ENCODE results near the gene ZSCAN23. TPM values are rescaled to one million over a fixed set of nuclear protein-coding genes. Genes with fewer than 3 reads are reported as not detected.

Gene ZSCAN23
- not detected in 5 replicates for total RNA-seq (2022; extraction: Qiagen RNA extraction; ENCODE audit: low read depth)

DNA sequence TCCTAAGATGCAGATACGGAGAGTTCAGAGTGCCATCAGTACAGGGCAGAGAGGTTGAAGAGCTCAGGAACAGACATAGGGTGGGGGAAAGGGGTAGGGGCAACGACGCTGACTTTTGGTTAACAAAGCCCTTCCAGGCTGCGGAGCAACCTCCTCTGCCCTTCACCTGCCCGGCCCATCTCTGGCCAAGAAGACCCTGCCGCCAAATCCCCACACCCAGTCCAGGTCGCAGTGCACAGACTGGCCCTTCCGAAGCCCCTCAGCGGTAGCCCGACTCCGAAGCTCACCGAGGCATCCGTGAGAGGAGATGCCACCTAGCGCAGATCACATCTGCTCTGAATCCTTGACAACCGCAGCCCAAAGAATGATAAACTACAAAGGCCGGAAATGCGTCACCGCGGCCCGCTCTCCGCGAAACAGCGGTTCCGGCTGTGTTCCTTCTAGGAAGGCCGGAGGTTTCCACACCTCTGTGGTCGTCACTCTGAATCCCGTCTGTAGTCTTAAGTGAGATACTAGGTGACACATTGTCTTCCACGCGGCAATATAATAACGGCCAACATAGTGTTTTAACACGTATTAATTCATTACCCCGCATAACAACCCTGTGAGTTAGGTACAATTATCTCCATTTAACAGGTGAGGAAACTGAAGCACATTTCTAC lies at the start of gene ZSCAN23:
TSS of gene ZSCAN23 (minus strand) at position 380 of the 662 bp plus-strand sequence. CDS start 7,225 bp downstream, outside the sequence.

GRCh38 chr6:28399350-28400121 lies 43.8 kb downstream of the ZSCAN23 start, which contains the start of gene ZSCAN12:
TSS of gene ZSCAN12 (minus strand) at chr6:28399747. CDS start at chr6:28398405, 1,342 bp downstream.

Other genes with a start within 250 kb of the ZSCAN23 start
- 5.4 to 8.8 TPM (median 7.6 TPM) in 5 replicates for gene ZSCAN9, start 218.2 kb downstream of the ZSCAN23 start, total RNA-seq (2022; extraction: Qiagen RNA extraction; ENCODE audit: low read depth)
- gene ZKSCAN4, start 191.2 kb downstream of the ZSCAN23 start, total RNA-seq (2022; extraction: Qiagen RNA extraction; ENCODE audit: low read depth): 2.2 to 3.0 TPM (median 2.5 TPM) in 5 replicates
- gene NKAPL, start 184.2 kb downstream of the ZSCAN23 start, total RNA-seq (2022; extraction: Qiagen RNA extraction; ENCODE audit: low read depth): not detected in 5 replicates
- 4.2 to 6.9 TPM (median 5.0 TPM) in 5 replicates for gene ZSCAN26, start 176.3 kb downstream of the ZSCAN23 start, total RNA-seq (2022; extraction: Qiagen RNA extraction; ENCODE audit: low read depth)
- 3.8 to 6.1 TPM (median 5.0 TPM) in 5 replicates for gene PGBD1, start 161.9 kb downstream of the ZSCAN23 start, total RNA-seq (2022; extraction: Qiagen RNA extraction; ENCODE audit: low read depth)
- gene ZSCAN31, start 107.3 kb downstream of the ZSCAN23 start, total RNA-seq (2022; extraction: Qiagen RNA extraction; ENCODE audit: low read depth): 1.6 to 2.4 TPM (median 1.8 TPM) in 5 replicates
- 1.7 to 2.2 TPM (median 2.0 TPM) in 5 replicates for gene ZKSCAN3, start 93.5 kb downstream of the ZSCAN23 start, total RNA-seq (2022; extraction: Qiagen RNA extraction; ENCODE audit: low read depth)
- gene ZSCAN12, start 43.7 kb downstream of the ZSCAN23 start, total RNA-seq (2022; extraction: Qiagen RNA extraction; ENCODE audit: low read depth): 1.3 to 2.1 TPM (median 1.7 TPM) in 5 replicates
- not detected in 5 replicates for gene GPX6, start 72.3 kb upstream of the ZSCAN23 start, total RNA-seq (2022; extraction: Qiagen RNA extraction; ENCODE audit: low read depth)
- not detected in 5 replicates for gene GPX5, start 82.4 kb upstream of the ZSCAN23 start, total RNA-seq (2022; extraction: Qiagen RNA extraction; ENCODE audit: low read depth)